GM12892 (cell line): Measurements from ENCODE around the gene CUL9.

Experiments
- DNase-seq: peaks from one replicate; pipeline ENCODE4 v3.0.0; 2011; ENCODE audit not compliant: insufficient read length
- FAIRE-seq: peaks from 2 replicates; lab custom pipeline; 2011; peaks lifted over from hg19 to GRCh38; lab: Jason Lieb, UNC
- POLR2A ChIP-seq: IDR thresholded peaks from 2 replicates; pipeline ENCODE4 v1.6.1; 2011; ENCODE audit warnings: low read depth, low read length, control low read depth
- POLR2AphosphoS5 ChIP-seq: IDR thresholded peaks from 2 replicates; pipeline ENCODE4 v1.6.1; 2011; ENCODE audit warnings: low read depth, low read length, control low read depth
- TAF1 ChIP-seq: IDR thresholded peaks from 2 replicates; pipeline ENCODE4 v1.6.1; 2011; ENCODE audit warnings: low read depth, mild to moderate bottlenecking, control low read depth, low read length, borderline replicate concordance

Gene CUL9

DNA sequence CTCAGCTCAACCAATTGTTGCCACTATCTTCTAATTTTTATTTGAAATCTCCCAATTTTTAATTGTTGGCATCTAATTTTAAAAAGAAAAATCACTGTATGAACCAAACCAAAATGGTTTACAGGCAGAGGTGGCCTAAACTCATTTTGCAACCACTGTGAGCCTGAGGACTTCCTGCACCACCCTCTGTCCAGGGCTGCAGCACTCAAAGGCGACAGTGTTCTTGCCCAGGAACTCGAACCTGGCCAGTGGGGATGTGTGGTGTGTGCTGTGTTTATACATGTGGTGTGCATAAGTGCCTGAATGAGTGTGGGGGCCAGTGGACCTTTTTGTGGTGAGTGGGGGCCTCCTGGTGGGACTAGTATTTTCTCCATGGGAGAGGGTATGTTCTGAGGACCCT lies 91.7 kb downstream of the CUL9 start:
- FAIRE-seq: no peak
- DNase-seq: no peak
- TF ChIP-seq TAF1: no peak
- TF ChIP-seq POLR2A: no peak
- no peak for TF ChIP-seq POLR2AphosphoS5
